ENCODE data around the gene ANKRD11. TPM values are rescaled to one million over a fixed set of nuclear protein-coding genes. Genes with fewer than 3 reads are reported as not detected.

ANKRD11 gene
- total and polyA plus RNA-seq, 3 experiments from 2014 or later = 39.8 to 150 (median 130) TPM

Other genes starting within 250 kb of the ANKRD11 start
- gene SPG7, start 17.8 kb upstream of the ANKRD11 start, total RNA-seq = 10 to 100 TPM; 77.4 to 79.5 TPM
- gene SPG7, start 17.8 kb upstream of the ANKRD11 start, polyA plus RNA-seq = 48.2 TPM
- 1,000 to 10,000 TPM; 2,710 to 2,878 TPM for gene RPL13, start 70.1 kb upstream of the ANKRD11 start, total RNA-seq
- gene RPL13, start 70.1 kb upstream of the ANKRD11 start, polyA plus RNA-seq = 5,211 TPM
- gene CPNE7, start 85.2 kb upstream of the ANKRD11 start, total RNA-seq = 1 to 10 TPM; 3.2 to 6.1 TPM
- gene CPNE7, start 85.2 kb upstream of the ANKRD11 start, polyA plus RNA-seq = 12.9 TPM
- not detected for gene DPEP1, start 123.1 kb upstream of the ANKRD11 start, total RNA-seq
- gene DPEP1, start 123.1 kb upstream of the ANKRD11 start, polyA plus RNA-seq = not detected
- gene CHMP1A, start 167.1 kb upstream of the ANKRD11 start, total RNA-seq = 10 to 100 TPM; 81.4 to 94.0 TPM
- 72.1 TPM for gene CHMP1A, start 167.1 kb upstream of the ANKRD11 start, polyA plus RNA-seq
- gene SPATA33, start 167.3 kb upstream of the ANKRD11 start, total RNA-seq = 10 to 100 TPM; 16.9 TPM
- 2.3 TPM for gene SPATA33, start 167.3 kb upstream of the ANKRD11 start, polyA plus RNA-seq
- 10 to 100 TPM; 74.8 to 79.0 TPM for gene CDK10, start 196.1 kb upstream of the ANKRD11 start, total RNA-seq
- 31.8 TPM for gene CDK10, start 196.1 kb upstream of the ANKRD11 start, polyA plus RNA-seq
- gene SPATA2L, start 211.1 kb upstream of the ANKRD11 start, total RNA-seq = 1 to 10 TPM; 7.0 to 7.6 TPM
- 10.3 TPM for gene SPATA2L, start 211.1 kb upstream of the ANKRD11 start, polyA plus RNA-seq
- 1 to 10 TPM; 3.7 to 4.0 TPM for gene VPS9D1, start 230.3 kb upstream of the ANKRD11 start, total RNA-seq
- gene VPS9D1, start 230.3 kb upstream of the ANKRD11 start, polyA plus RNA-seq = 1.6 TPM
- 10 to 100 TPM; 35.6 to 36.6 TPM for gene ZNF276, start 231.0 kb upstream of the ANKRD11 start, total RNA-seq
- 47.3 TPM for gene ZNF276, start 231.0 kb upstream of the ANKRD11 start, polyA plus RNA-seq